NCI-H1417 treated with DMSO at 0.1 percent for 48 hours (cell line): ENCODE measurements around the gene ARL5A.

Experiments used
- DNase-seq: peaks from one replicate; lab custom pipeline; 2025; lab: John Stamatoyannopoulos, UW

Gene ARL5A

GRCh38 chr2:151840216-151841046, 12.2 kb upstream of the ARL5A start:
- peak; percentile 26 for DNase-seq

- DNase-seq: no peak
Observed at GRCh38 chr2:151837926-151838325, 9.7 kb upstream of the ARL5A start.

GRCh38 chr2:151833984-151834383, 5.8 kb upstream of the ARL5A start:
- DNase-seq: no peak

- DNase-seq: no peak
Observed at GRCh38 chr2:151830961-151831360, 2.7 kb upstream of the ARL5A start.

- no peak for DNase-seq
Observed at GRCh38 chr2:151828890-151829324, 686 bp upstream of the ARL5A start.

- DNase-seq: no peak
Observed at GRCh38 chr2:151827564-151828142, 568 bp downstream of the ARL5A start.

GRCh38 chr2:151826737-151827157, 1.5 kb downstream of the ARL5A start:
- no peak for DNase-seq

GRCh38 chr2:151824886-151825285, 3.3 kb downstream of the ARL5A start:
- no peak for DNase-seq

GRCh38 chr2:151823651-151824050, 4.6 kb downstream of the ARL5A start:
- no peak for DNase-seq

GRCh38 chr2:151819920-151820319, 8.3 kb downstream of the ARL5A start:
- DNase-seq: no peak

GRCh38 chr2:151817929-151818328, 10.3 kb downstream of the ARL5A start:
- DNase-seq: no peak

GRCh38 chr2:151816843-151817242, 11.4 kb downstream of the ARL5A start:
- DNase-seq: no peak

- no peak for DNase-seq
Observed at GRCh38 chr2:151815821-151816489, 12.3 kb downstream of the ARL5A start.

GRCh38 chr2:151810489-151810888, 17.7 kb downstream of the ARL5A start:
- DNase-seq: no peak

GRCh38 chr2:151809073-151809383, 19.2 kb downstream of the ARL5A start:
- DNase-seq: no peak

- no peak for DNase-seq
Observed at GRCh38 chr2:151808258-151809072, 19.8 kb downstream of the ARL5A start.

GRCh38 chr2:151805961-151806360, 22.3 kb downstream of the ARL5A start:
- no peak for DNase-seq

GRCh38 chr2:151805343-151805742, 22.9 kb downstream of the ARL5A start:
- no peak for DNase-seq

GRCh38 chr2:151803811-151804210, 24.4 kb downstream of the ARL5A start:
- DNase-seq: no peak

- no peak for DNase-seq
Observed at GRCh38 chr2:151802315-151802714, 25.9 kb downstream of the ARL5A start.

GRCh38 chr2:151799886-151800292, 28.3 kb downstream of the ARL5A start:
- DNase-seq: no peak

GRCh38 chr2:151796774-151797173, 31.4 kb downstream of the ARL5A start:
- DNase-seq: no peak
